Mammary epithelial cell (primary cell): ENCODE results near the gene BAG2.

ENCODE experiments used
- CTCF ChIP-seq, 2 donors: IDR thresholded peaks in 1 of 2; conservative IDR thresholded peaks in 1 of 2; 2 replicates each; pipeline ENCODE4 v1.5.1; 2011 to 2012; ENCODE audit warnings: inconsistent platforms in 2 of 2, low read length in 2 of 2, mild to moderate bottlenecking in 2 of 2, control low read depth in 1 of 2, low read depth in 1 of 2; ENCODE audit not compliant: insufficient read depth in 1 of 2; ENCODE audit errors: extremely low read depth in 1 of 2
- EZH2 ChIP-seq: IDR thresholded peaks from 2 replicates; pipeline ENCODE4 v1.6.1; 2012; ENCODE audit warnings: low read length, inconsistent platforms, borderline replicate concordance

GRCh38 chr6:57205550-57206328, 33.6 kb downstream of the BAG2 start:
- TF ChIP-seq CTCF (conservative IDR thresholded peaks at IDR 0.05 in 1 of 2, IDR thresholded peaks at IDR 0.05 in 1 of 2; ENCODE audit: extremely low read depth in 1 of 2, insufficient read depth in 1 of 2, low read depth in 1 of 2, low read length in 2 of 2), result no peak
- no peak for TF ChIP-seq EZH2
